Activated CD8-positive, alpha-beta memory T cell treated with anti-CD3 and anti-CD28 coated beads for 4 hours (primary cell): ENCODE data around the gene PDZD2.

Experiments used
- DNase-seq, 2 donors: peaks; one replicate each; pipeline ENCODE4 v3.0.0-alpha.2; 2020; ENCODE audit warnings: low read depth in 2 of 2

PDZD2 gene

DNA sequence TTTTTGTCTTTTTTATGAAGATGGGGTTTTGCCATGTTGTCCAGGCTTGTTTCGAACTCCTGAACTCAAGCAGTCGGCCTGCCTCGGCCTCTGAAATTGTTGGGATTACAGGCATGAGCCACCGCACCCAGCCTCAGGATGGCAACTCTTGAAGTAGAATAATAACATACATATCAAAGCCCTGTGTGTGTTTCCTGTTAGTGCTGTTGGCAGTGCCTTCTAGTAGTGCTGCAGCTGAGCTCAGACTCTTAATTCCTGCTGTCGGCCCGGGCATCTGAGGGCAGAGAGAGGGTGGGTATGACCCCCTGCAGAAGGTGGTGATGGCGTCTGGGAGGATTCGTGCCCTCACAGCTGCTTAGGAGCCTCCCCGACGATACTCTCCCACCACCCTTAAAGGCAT lies 227.2 kb downstream of the PDZD2 start:
- no peak for DNase-seq

DNA sequence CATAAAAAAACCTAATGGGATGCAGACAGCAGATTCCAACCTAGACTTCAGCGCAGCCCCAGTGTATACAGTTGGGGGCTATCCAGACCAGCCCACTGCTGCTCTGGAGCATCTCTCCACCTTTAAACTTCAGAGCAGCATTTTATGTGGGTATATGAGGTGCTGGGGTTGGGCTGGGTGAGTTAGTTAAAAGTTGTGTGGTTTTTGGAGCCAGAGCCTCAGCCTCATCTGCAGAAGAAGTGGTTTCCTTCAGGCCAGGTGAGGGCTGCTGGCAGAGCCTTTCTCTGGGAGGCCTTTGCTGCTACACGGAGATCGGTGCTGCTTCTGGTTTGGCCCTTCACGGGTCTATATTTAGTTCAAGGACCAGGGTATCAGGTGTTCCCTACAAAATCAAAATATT lies 228.3 kb downstream of the PDZD2 start:
- DNase-seq = no peak

- no peak for DNase-seq
Observed at GRCh38 chr5:31880449-31880848, 241.5 kb downstream of the PDZD2 start.

DNA sequence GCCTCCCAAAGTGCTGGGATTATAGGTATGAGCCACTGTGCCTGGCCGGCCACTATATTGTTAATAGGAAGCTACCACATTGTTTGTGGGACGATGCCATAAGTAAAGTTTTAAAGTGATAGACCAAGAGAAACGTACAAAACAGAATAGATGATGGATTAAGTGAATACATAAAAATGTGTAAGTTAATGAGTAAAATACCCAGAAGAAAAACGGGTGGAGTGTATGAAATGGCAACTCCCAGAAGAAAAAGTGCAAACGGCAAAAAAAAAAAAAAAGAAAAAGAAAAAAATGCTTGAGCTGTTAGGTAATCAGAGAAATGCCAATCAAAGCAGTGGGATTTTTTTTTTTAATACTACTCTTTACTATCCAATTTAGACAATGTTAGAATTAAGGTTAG lies 246.0 kb downstream of the PDZD2 start:
- no peak for DNase-seq

- DNase-seq = no peak
Observed at GRCh38 chr5:31886206-31886605, 247.3 kb downstream of the PDZD2 start.

GRCh38 chr5:31887556-31887955 lies 248.6 kb downstream of the PDZD2 start:
- DNase-seq = no peak

DNA sequence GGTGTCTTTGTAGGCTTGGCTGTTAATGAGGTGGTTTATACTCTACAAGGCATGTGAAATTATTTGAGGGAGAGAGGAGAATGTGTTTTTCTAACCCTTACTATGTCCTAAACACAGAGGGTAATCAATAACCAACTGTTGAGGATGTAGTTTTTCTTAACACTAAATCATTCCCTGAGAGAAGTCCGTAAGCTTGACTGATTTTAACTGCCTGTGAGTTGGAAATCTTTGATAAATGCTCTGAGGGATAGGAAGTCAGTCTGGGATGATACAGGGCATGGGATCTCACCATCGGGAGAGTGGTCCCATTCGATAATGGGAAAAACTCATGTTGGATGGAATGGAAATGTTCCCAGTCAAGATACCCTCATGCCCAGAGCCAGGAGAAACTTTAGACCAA lies 249.6 kb downstream of the PDZD2 start:
- no peak for DNase-seq

- DNase-seq = no peak
Observed at GRCh38 chr5:31889001-31889561, 250.2 kb downstream of the PDZD2 start.

DNA sequence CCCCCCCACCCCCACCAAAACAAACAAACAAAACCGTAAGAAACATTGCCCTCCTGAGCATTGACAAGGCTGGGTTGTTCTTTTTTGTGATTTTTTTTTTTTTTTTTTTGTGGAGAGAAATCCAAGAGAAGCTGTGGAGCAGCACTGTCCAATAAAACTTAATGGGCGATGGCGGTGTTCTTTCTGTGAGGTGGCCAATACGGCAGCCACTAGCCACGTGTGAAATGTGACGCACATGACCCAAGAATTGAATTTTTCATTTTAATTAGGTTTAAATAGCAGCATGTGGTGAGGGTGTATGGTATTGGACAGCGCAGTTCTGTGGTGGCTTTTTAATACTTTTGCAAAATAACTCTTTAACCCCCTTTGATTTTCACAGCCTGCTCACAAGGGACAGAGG lies 251.1 kb downstream of the PDZD2 start:
- no peak for DNase-seq

DNA sequence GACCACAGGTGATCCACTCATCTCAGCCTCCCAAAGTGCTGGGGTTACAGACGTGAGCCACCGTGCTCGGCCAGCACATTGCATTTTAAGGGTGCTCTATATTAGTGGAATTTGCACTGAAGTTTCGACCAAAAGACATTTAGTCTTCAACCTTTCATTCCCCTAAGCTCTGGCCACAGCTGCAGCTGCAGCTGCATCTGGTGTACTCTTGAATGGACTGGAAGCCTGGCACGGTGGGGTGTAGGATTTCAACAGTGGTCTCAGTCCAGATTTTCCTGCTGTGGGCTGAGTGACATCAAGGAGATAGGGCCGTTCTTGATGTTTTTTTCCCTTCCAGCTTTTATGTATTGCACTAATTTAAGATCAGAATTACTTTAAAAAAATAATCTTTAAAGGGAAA lies 255.2 kb downstream of the PDZD2 start:
- DNase-seq = no peak

DNA sequence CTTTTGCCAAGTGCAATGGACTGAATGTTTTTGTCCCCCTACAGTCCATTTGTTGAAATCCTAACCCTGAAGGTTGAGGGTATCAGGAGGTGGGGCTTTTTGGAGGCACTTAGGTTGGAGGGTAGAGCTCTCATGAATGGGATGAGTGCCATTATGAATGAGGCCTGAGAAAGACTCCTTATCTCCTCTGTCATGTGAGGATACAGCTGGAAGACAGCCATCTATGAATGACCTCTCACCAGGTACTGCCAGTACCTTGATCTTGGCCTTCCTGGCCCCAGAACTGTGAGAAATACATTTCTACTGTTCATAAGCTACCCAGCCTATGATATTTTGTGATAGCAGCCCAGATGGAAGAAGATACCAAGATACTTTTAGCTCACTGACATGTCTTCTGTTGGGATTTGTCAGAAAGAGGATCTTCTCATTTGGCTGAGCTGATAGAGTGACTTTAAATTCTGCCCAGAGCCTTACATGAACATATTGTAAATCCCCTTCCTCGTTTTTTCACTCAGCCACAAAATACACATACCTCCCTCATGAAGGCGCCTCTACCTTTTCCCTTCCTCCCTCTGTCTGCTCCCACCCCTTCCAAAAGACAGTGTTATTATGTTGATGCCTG lies 256.4 kb downstream of the PDZD2 start:
- no peak for DNase-seq

- DNase-seq = no peak
Observed at GRCh38 chr5:31898036-31898632, 259.2 kb downstream of the PDZD2 start.

DNA sequence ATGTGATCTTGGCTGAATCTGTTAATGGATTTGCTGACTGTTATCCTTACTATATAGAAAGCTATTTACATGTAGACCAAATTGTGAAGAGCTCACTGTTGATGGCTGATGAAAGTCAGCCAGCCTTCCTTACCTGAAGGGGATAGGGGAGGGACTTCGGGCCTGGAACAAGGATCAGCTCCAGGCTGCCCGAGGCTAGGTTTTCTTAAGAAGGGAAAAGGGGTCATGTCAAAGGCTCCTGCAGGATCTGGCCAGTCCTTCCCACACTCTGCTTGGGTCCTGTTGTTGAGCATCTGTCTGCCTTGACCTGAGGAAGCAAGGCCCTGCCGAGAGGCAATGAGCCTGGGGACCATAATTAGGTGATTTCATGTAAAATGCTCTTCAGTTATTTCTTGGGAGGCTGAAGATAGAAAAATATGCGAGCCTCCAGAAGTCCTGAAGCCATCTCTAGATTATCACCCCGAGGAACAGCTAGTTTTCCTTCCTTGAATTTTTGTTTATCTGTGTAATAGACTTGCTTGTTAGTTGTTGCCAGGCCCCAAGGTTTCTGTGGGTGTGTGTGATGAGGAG lies 261.4 kb downstream of the PDZD2 start:
- DNase-seq = no peak

DNA sequence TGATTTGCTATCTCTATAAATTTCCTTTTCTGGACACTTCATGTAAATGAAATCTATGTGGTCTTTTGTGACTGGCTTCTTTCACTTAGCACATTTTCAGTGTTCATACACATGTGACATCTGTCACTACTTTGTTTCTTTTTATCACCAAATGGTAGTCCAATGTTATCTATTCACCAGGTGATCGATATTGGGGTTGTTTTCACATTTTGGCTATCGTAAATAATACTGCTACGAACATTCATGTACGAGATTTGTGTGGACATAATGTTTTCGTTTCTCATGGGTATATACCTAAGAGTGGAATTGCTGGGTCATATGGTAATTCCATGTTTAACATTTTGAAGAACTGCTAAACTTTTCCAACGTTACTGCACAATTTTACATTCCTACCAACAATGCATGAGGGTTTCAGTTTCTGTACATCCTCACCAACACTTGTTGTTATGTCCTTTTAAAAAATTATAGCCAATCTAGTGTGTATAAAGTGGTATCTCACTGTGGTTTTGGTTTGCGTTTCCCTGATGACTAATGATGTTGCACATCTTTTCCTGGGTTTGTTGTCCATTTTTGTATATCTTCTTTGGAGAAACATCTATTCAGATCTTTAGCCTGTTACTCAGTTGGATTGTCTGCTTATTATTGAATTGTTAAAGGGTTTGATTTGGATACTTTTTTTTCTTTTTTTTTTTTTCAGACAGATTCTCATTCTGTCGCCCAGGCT lies 263.0 kb downstream of the PDZD2 start:
- DNase-seq = no peak

GRCh38 chr5:31908396-31908795 lies 269.5 kb downstream of the PDZD2 start:
- DNase-seq = no peak

GRCh38 chr5:31909073-31909472 lies 270.1 kb downstream of the PDZD2 start:
- DNase-seq = no peak

DNA sequence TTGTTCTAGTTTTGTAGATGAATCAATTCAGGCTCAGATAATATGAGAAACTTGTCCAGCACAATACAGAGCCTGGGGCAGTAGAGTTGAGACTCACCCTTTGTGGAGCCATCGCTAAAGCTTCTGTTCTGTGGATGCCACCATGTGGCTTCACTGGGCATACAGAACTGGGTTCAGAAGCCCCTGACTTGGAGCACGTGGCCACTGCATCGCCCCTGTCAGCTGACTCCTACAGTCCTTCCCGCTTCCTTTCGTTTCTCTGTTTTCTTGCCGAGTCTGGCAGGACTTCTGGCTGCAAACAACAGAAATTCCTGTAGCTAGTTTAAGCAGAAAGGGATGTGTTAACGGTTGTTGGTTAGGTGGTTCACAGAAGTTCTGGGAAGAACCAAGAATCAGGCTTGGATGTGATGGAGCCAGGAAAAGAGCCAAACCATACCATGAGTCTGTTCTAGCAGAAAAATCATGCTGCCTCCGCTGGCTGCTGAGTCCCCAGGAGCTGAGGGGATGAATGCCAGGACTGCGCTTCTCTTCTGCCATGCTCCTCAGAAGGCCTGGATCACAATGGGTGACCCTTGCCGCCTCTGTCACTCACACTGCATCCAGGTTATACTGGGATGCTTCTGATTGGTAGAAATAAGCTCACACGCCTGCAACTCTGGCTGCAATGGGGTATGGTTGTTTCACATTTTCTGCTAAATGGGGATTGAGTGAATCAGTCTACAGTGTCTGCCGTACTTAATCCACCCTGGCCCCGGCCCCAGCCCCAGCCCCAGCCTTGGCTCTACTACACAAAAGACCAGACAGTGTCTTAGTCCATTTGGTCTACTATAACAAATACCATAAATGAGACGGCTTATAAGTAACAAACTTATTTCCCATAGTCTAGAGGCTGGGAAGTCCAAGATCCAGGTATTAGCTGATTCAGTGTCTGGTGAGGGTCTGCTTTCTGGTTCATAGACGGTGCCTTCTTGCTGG lies 272.6 kb downstream of the PDZD2 start:
- DNase-seq = no peak

GRCh38 chr5:31913808-31914207 lies 274.9 kb downstream of the PDZD2 start:
- no peak for DNase-seq

DNA sequence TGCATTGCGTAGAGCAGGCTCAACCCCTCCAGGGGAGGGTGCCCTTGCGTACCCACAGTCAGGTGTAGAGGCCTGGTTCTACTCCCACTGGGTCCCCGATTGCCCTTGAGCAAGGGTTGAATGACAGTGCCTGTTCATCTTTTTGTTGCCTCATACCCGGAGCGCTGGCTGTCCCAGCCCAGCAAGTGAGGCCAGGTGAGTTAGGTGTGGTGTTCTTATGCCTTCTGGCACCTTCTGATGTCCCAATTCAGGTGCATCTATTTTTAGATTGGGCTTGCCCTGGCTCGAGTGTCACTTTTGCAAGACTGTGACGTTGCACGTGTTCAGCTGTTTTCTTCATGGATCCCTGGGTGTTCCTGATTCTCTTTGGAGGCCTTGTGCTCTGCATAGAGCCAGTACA lies 277.4 kb downstream of the PDZD2 start:
- no peak for DNase-seq

GRCh38 chr5:31918739-31919138 lies 279.8 kb downstream of the PDZD2 start:
- DNase-seq = no peak

DNA sequence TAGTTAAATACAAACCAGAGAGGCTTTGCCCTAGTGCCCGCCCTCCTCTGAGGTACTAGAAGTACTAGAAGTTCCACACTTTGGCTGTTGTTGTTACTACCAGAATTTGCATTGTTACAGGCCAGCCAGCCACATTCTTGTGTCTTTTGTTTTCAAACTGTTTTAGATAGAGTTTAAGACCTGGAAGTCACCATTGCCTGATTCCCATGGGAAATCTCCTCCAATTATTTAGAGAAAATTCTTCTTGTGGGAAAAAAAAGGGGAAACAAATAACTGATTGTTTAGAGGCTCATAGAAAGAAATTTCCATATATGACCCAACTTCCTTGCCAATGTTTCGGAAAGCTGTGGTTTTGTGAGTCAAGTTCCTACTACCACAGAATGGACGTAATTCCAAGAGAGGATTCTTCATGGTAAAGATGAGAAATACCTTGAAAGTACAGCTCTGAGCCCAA lies 282.9 kb downstream of the PDZD2 start:
- no peak for DNase-seq
